Psoas muscle (tissue), 8 donors: Measurements from ENCODE around the gene LMO7. TPM values are rescaled to one million over a fixed set of nuclear protein-coding genes. Genes with fewer than 3 reads are reported as not detected.
"Not testable (repeated sequence)": the region's sequence is repeated elsewhere in the genome, so short reads cannot be mapped to it uniquely, and the experiment has no call there.

Experiments used
- ATAC-seq, 4 donors: fragments of 200-7000 bp; cut with Tn5 transposase; one replicate each; pipeline ENCODE4 v1.9.1; 2020; ENCODE audit warnings: moderate library complexity in 3 of 4, mild to moderate bottlenecking in 2 of 4
- DNase-seq, 2 donors: peaks; one replicate each; pipeline ENCODE4 v3.0.0-alpha.2; 2020
- H3K27ac ChIP-seq: fragments of 200-600 bp; one replicate; pipeline ENCODE4 v1.8.0; 2022
- H3K27me3 ChIP-seq, 3 donors: fragments of 200-600 bp in 1 of 3; one replicate each; pipeline versions ENCODE4 v1.6.1 to v1.8.0; 2013 to 2022; ENCODE audit warnings: low read length in 2 of 3, mild to moderate bottlenecking in 2 of 3, moderate library complexity in 1 of 3; ENCODE audit not compliant: insufficient read depth in 3 of 3
- H3K36me3 ChIP-seq, 2 donors: fragments of 200-600 bp in 1 of 2; one replicate each; pipeline versions ENCODE4 v1.6.1 to v1.8.0; 2013 to 2022; ENCODE audit warnings: low read depth in 1 of 2, mild to moderate bottlenecking in 1 of 2, moderate library complexity in 1 of 2; ENCODE audit not compliant: insufficient read depth in 1 of 2
- H3K4me1 ChIP-seq: fragments of 200-600 bp; one replicate; pipeline ENCODE4 v1.8.0; 2022
- H3K4me3 ChIP-seq: fragments of 200-600 bp; one replicate; pipeline ENCODE4 v1.8.0; 2022; ENCODE audit warnings: mild to moderate bottlenecking
- H3K9me3 ChIP-seq: fragments of 200-600 bp; one replicate; pipeline ENCODE4 v1.8.0; 2022
- CTCF ChIP-seq: fragments of 200-600 bp; IDR thresholded peaks from one replicate; pipeline ENCODE4 v1.8.0; 2022; ENCODE audit warnings: antibody characterized with exemption
- WGBS, 3 donors: extraction: QIAGEN DNeasy Blood & Tissue Kit; methylation state at CpG; one replicate each; pipeline versions ENCODE4 v1.1.6 to v1.1.7; 2013; 5-methylcytosine and 5-hydroxymethylcytosine counted together
- intact Hi-C, 2 donors: fragments of 100-400 bp; cut with DNase I; formaldehyde crosslinking; loops; one replicate each; pipeline versions ENCODE4 v1.11.0 to v1.14.2; 2022
- polyA plus RNA-seq, 3 donors: library from polyadenylated mRNA; stranded (reverse); fragments of 200-250 nt; gene quantifications; one replicate each; pipeline ENCODE4 v1.2.3, GENCODE V29; 2013
- total RNA-seq, 4 donors: library from RNA; stranded (reverse); fragmentation: NEBNext Ultra II Directional in 2 of 4; extraction: Animal tissue kit (Norgen Biotek cat#: 25700) in 2 of 4; gene quantifications; one replicate each; pipeline versions ENCODE4 v1.2.1 to v1.2.4, GENCODE V29; 2021 to 2023
- donor health status: healthy with polysubstance abuse.
- donor health status: DM: no; HTN: no; CAD: no; lungs with moderate emphysema.
- donor health status: Bipolar disorder and iron deficiency.
- donor health status: healthy.
- donor health status: DM: yes; HTN: yes; CAD: no.
- donor health status: DM: no; HTN: no; CAD: no.
- donor health status: DM: no; HTN: no; CAD: no.
- donor health status: DM: yes; HTN: yes; CAD: no.

Gene LMO7
- total and polyA plus RNA-seq, 7 donors: 15.3 to 271 (median 97.9) TPM

- no peak overlapping the region for H3K4me3 ChIP-seq
- intact Hi-C loops: no loop called here
- H3K9me3 ChIP-seq: no peaks in the 10 kb centered on the region
- H3K27ac ChIP-seq: no peak overlapping the region
- 22 to 29% (median 22%) methylated on average over 1 of the region's 1 CpG for WGBS, 3 donors
- DNase-seq (no peak), ATAC-seq (peak in 3 of 4 donors; percentile 33 to 42 (median 41))
- no peaks in the 10 kb centered on the region for H3K36me3 ChIP-seq
- no peaks in the 10 kb centered on the region for H3K27me3 ChIP-seq
- TF ChIP-seq CTCF: no peak
- peaks cover 21% of the 10 kb centered on the region for H3K4me1 ChIP-seq
These were observed 102.7 kb downstream of the LMO7 start for GRCh38 chr13:75738841-75739240.

- Histone ChIP-seq H3K9me3 (no peaks in the 10 kb centered on the region), H3K27ac (no peak overlapping the region), H3K36me3 (no peaks in the 10 kb centered on the region), H3K4me1 (peaks cover 21% of the 10 kb centered on the region), H3K27me3 (no peaks in the 10 kb centered on the region), H3K4me3 (no peak overlapping the region)
- intact Hi-C loops: no loop called here
- TF ChIP-seq CTCF: no peak
- DNase-seq (no peak), ATAC-seq (no peak)
- 78 to 84% (median 84%) methylated on average over 2 of the region's 2 CpGs for WGBS, 3 donors
These were observed 103.2 kb downstream of the LMO7 start for GRCh38 chr13:75739244-75739868.

DNA sequence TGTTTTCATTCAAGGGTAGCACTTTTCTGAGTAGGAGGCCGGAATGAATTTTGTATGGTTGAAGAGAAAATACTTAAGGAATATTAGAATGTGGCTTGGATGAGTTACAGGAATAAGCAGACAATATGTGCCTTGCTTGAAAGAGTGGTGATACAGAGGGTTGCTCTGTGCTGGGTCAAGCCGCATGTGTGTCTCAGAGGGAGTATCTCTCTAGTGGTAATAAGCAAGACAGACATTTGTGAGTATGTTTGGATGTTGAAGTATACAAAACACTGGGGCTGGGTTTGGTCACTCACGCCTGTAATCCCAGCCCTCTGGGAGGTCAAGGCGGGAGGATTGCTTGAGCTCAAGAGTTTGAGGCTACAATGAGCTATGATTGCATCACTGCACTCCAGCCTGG is 103.9 kb downstream of the LMO7 start:
- intact Hi-C loops: no loop called here
- TF ChIP-seq CTCF: no peak
- 92 to 98% (median 93%) methylated on average over 4 of the region's 4 CpGs for WGBS, 3 donors
- no peaks in the 10 kb centered on the region for H3K27me3 ChIP-seq
- H3K36me3 ChIP-seq: no peaks in the 10 kb centered on the region
- no peak overlapping the region for H3K4me3 ChIP-seq
- H3K9me3 ChIP-seq: no peaks in the 10 kb centered on the region
- H3K4me1 ChIP-seq: peaks cover 21% of the 10 kb centered on the region
- no peak overlapping the region for H3K27ac ChIP-seq
- ATAC-seq (peak in 1 of 4 donors; percentile 34), DNase-seq (no peak)

DNA sequence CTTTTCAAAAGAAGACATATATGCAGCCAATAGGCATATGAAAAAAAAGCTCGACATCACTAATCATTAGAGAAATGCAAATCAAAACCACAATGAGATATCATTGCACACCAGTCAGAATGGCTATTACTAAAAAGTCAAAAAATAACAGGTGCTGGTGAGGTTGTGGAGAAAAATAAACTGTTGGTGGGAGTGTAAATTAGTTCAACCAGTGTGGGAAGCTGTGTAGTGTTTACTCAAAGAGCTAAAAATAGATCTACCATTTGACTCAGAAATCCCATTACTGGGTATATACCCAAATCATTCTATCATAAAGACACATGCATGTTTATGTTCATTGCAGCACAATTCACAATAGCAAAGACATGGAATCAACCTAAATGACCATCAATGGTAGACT is 106.9 kb downstream of the LMO7 start:
- H3K9me3 ChIP-seq, H3K36me3 ChIP-seq, intact Hi-C loops, H3K4me3 ChIP-seq, ATAC-seq, H3K27ac ChIP-seq, H3K27me3 ChIP-seq, DNase-seq: not testable (repeated sequence)
- WGBS, 3 donors: 95 to 100% (median 97%) methylated on average over 1 of the region's 1 CpG
- peaks cover 21% of the 10 kb centered on the region for H3K4me1 ChIP-seq

GRCh38 chr13:75744127-75744526 is 108.0 kb downstream of the LMO7 start:
- Histone ChIP-seq H3K36me3 (no peaks in the 10 kb centered on the region), H3K4me1 (peaks cover 17% of the 10 kb centered on the region), H3K27me3 (no peaks in the 10 kb centered on the region), H3K27ac (no peak overlapping the region), H3K4me3 (no peak overlapping the region), H3K9me3 (no peaks in the 10 kb centered on the region)
- ATAC-seq (no peak), DNase-seq (no peak)
- intact Hi-C loops: no loop called here
- TF ChIP-seq CTCF: no peak
- WGBS, 3 donors: 72 to 90% (median 77%) methylated on average over 2 of the region's 2 CpGs
